Bronchial epithelial cell (primary cell): ENCODE results near the gene MAP3K7CL. TPM values are rescaled to one million over a fixed set of nuclear protein-coding genes. Genes with fewer than 3 reads are reported as not detected.

Source experiments
- DNase-seq: peaks from one replicate; pipeline ENCODE4 v3.0.0-alpha.2; 2010; ENCODE audit warnings: low read depth
- FAIRE-seq: peaks from 2 replicates; lab custom pipeline; 2011; peaks lifted over from hg19 to GRCh38; lab: Jason Lieb, UNC
- H3K27me3 ChIP-seq: 2 replicates; pipeline ENCODE4 v1.5.1; 2011; ENCODE audit warnings: low read length; ENCODE audit not compliant: control insufficient read depth, insufficient read depth
- H3K36me3 ChIP-seq: 2 replicates; pipeline ENCODE4 v1.5.1; 2011; ENCODE audit warnings: low read length; ENCODE audit not compliant: control insufficient read depth, insufficient read depth
- H3K4me3 ChIP-seq: 2 replicates; pipeline ENCODE4 v1.5.1; 2011; ENCODE audit warnings: mild to moderate bottlenecking, low read depth, low read length, control low read depth
- CTCF ChIP-seq: IDR thresholded peaks from 2 replicates; pipeline ENCODE4 v1.5.1; 2011; ENCODE audit warnings: mild to moderate bottlenecking, moderate library complexity, low read length, control low read depth, inconsistent platforms; ENCODE audit not compliant: insufficient read depth, severe bottlenecking
- total RNA-seq: library from RNA; depleted of rRNA; stranded (reverse); fragments of >200 nt; gene quantifications from 2 replicates; pipeline ENCODE4 v1.2.1, GENCODE V29; 2014

The MAP3K7CL gene
- total RNA-seq, 1 donor from 2014 or later: 5.8 TPM

- Histone ChIP-seq H3K27me3 (no peaks in the 10 kb centered on the region), H3K36me3 (no peaks in the 10 kb centered on the region), H3K4me3 (no peak overlapping the region)
- no peak for DNase-seq
- TF ChIP-seq CTCF: no peak
- FAIRE-seq: no peak
Measured at GRCh38 chr21:29205988-29206387, 75.5 kb downstream of the MAP3K7CL start.

- Histone ChIP-seq H3K4me3 (no peak overlapping the region), H3K27me3 (no peaks in the 10 kb centered on the region), H3K36me3 (no peaks in the 10 kb centered on the region)
- FAIRE-seq (no peak), DNase-seq (no peak)
- no peak for TF ChIP-seq CTCF
Measured at GRCh38 chr21:29206445-29206844, 76.0 kb downstream of the MAP3K7CL start.

GRCh38 chr21:29207201-29207600, 76.8 kb downstream of the MAP3K7CL start:
- no peaks in the 10 kb centered on the region for H3K27me3 ChIP-seq
- DNase-seq (no peak), FAIRE-seq (no peak)
- H3K4me3 ChIP-seq: no peak overlapping the region
- no peak for TF ChIP-seq CTCF
- H3K36me3 ChIP-seq: no peaks in the 10 kb centered on the region

GRCh38 chr21:29208044-29208681, 77.7 kb downstream of the MAP3K7CL start:
- no peak for TF ChIP-seq CTCF
- no peak for DNase-seq
- FAIRE-seq: no peak
- Histone ChIP-seq H3K27me3 (no peaks in the 10 kb centered on the region), H3K4me3 (no peak overlapping the region), H3K36me3 (no peaks in the 10 kb centered on the region)

GRCh38 chr21:29208682-29209059, 78.2 kb downstream of the MAP3K7CL start:
- peak; percentile 46 for DNase-seq
- FAIRE-seq: no peak
- no peaks in the 10 kb centered on the region for H3K36me3 ChIP-seq
- no peak for TF ChIP-seq CTCF
- H3K27me3 ChIP-seq: no peaks in the 10 kb centered on the region
- no peak overlapping the region for H3K4me3 ChIP-seq

- H3K27me3 ChIP-seq: no peaks in the 10 kb centered on the region
- FAIRE-seq (no peak), DNase-seq (no peak)
- H3K36me3 ChIP-seq: no peaks in the 10 kb centered on the region
- no peak for TF ChIP-seq CTCF
- no peak overlapping the region for H3K4me3 ChIP-seq
Measured at GRCh38 chr21:29209696-29210095, 79.3 kb downstream of the MAP3K7CL start.
